NOMO-1 (cell line): ENCODE measurements around the gene DNM2.

Experiments used
- DNase-seq, 2 experiments: peaks; one replicate each; lab custom pipeline; 2025; ENCODE audit not compliant: unreplicated experiment in 2 of 2; lab: John Stamatoyannopoulos, UW

The DNM2 gene

GRCh38 chr19:10809651-10810285, 91.9 kb downstream of the DNM2 start:
- DNase-seq: peak; percentile 52 to 69

- DNase-seq: no peak
Observed at GRCh38 chr19:10811391-10812111, 93.7 kb downstream of the DNM2 start.

GRCh38 chr19:10812196-10812595, 94.3 kb downstream of the DNM2 start:
- no peak for DNase-seq

GRCh38 chr19:10812902-10813404, 95.1 kb downstream of the DNM2 start:
- DNase-seq: peak; percentile 82 to 90

GRCh38 chr19:10815007-10815536, 97.2 kb downstream of the DNM2 start:
- DNase-seq: no peak

- no peak for DNase-seq
Observed at GRCh38 chr19:10815969-10816644, 98.2 kb downstream of the DNM2 start.

GRCh38 chr19:10816691-10817090, 98.8 kb downstream of the DNM2 start:
- DNase-seq: no peak

GRCh38 chr19:10817291-10818038, 99.6 kb downstream of the DNM2 start:
- no peak for DNase-seq

- no peak for DNase-seq
Observed at GRCh38 chr19:10818301-10819123, 100.6 kb downstream of the DNM2 start.

GRCh38 chr19:10819124-10820060, 101.5 kb downstream of the DNM2 start:
- no peak for DNase-seq

GRCh38 chr19:10820173-10820572, 102.3 kb downstream of the DNM2 start:
- no peak for DNase-seq

- DNase-seq: no peak
Observed at GRCh38 chr19:10823690-10824089, 105.8 kb downstream of the DNM2 start.

- DNase-seq: no peak
Observed at GRCh38 chr19:10826231-10826630, 108.4 kb downstream of the DNM2 start.

GRCh38 chr19:10826846-10827245, 109.0 kb downstream of the DNM2 start:
- no peak for DNase-seq

- DNase-seq: no peak
Observed at GRCh38 chr19:10828981-10829821, 111.3 kb downstream of the DNM2 start.

GRCh38 chr19:10829967-10830366, 112.1 kb downstream of the DNM2 start:
- DNase-seq: no peak

GRCh38 chr19:10830370-10830769, 112.5 kb downstream of the DNM2 start:
- no peak for DNase-seq
